Neural crest cell (in vitro differentiated cells): ENCODE data around the gene DEFB128. TPM values are rescaled to one million over a fixed set of nuclear protein-coding genes. Genes with fewer than 3 reads are reported as not detected.
A peak's percentile ranks its signal among the peaks of the same experiment; 100 is the strongest.
"Not testable (repeated sequence)": the region's sequence is repeated elsewhere in the genome, so short reads cannot be mapped to it uniquely, and the experiment has no call there.

ENCODE experiments used
- DNase-seq: peaks from one replicate; pipeline ENCODE4 v3.0.0; 2021; ENCODE audit warnings: low read depth, mixed read lengths, low spot score
- H3K27ac Mint-ChIP-seq: one replicate; pipeline ENCODE4 v1.8.0; 2021; ENCODE audit warnings: mild to moderate bottlenecking, mixed read lengths; ENCODE audit not compliant: unreplicated experiment
- H3K27me3 Mint-ChIP-seq: 2 replicates; pipeline ENCODE4 v1.8.0; 2021; ENCODE audit warnings: low read depth, mild to moderate bottlenecking, mixed read lengths
- H3K36me3 Mint-ChIP-seq: 2 replicates; pipeline ENCODE4 v1.8.0; 2021; ENCODE audit warnings: low read depth, mild to moderate bottlenecking, mixed read lengths
- H3K4me1 Mint-ChIP-seq: 2 replicates; pipeline ENCODE4 v1.8.0; 2021; ENCODE audit warnings: mixed read lengths
- H3K4me3 Mint-ChIP-seq: one replicate; pipeline ENCODE4 v1.8.0; 2021; ENCODE audit warnings: mild to moderate bottlenecking, mixed read lengths
- H3K9me3 Mint-ChIP-seq: 2 replicates; pipeline ENCODE4 v1.8.0; 2021; ENCODE audit warnings: mixed read lengths
- CTCF ChIP-seq: fragments of 200-600 bp; sonication (generic); conservative IDR thresholded peaks from 2 replicates; pipeline ENCODE4 v1.5.0; 2021; ENCODE audit warnings: antibody characterized with exemption, mild to moderate bottlenecking
- total RNA-seq: library from RNA; stranded (reverse); gene quantifications from 2 replicates; pipeline ENCODE4 v1.2.1, GENCODE V29; 2021

Gene DEFB128
- total RNA-seq, 1 donor from 2014 or later, result not detected

- H3K27me3 Mint-ChIP-seq, result peaks cover 89% of the 10 kb centered on the region
- no peak for DNase-seq
- no peak for TF ChIP-seq CTCF
- H3K27ac Mint-ChIP-seq, result no peak within 1 kb of the TSS
- H3K9me3 Mint-ChIP-seq, result peaks cover 2% of the 10 kb centered on the region
- H3K4me3 Mint-ChIP-seq, result no peak within 1 kb of the TSS
- H3K36me3 Mint-ChIP-seq, result no peaks in the 10 kb centered on the region
- H3K4me1 Mint-ChIP-seq, result no peaks in the 10 kb centered on the region
Measured at GRCh38 chr20:226958-227357, 37.4 kb upstream of the DEFB128 start, which contains the start of gene DEFB129. Gene DEFB129, plus strand, starts transcription at chr20:227258. Its CDS starts 31 bp downstream, at chr20:227289.

- not testable (repeated sequence) for H3K4me3 Mint-ChIP-seq, H3K4me1 Mint-ChIP-seq, H3K36me3 Mint-ChIP-seq, H3K27ac Mint-ChIP-seq, DNase-seq, H3K9me3 Mint-ChIP-seq
- H3K27me3 Mint-ChIP-seq, result peaks cover 93% of the 10 kb centered on the region
Measured at GRCh38 chr20:225879-226278, 36.4 kb upstream of the DEFB128 start.

- Mint-ChIP-seq H3K27me3 (peaks cover 92% of the 10 kb centered on the region), H3K9me3 (peaks cover 2% of the 10 kb centered on the region)
Measured at GRCh38 chr20:221258-221830, 31.8 kb upstream of the DEFB128 start.

GRCh38 chr20:219290-220115 is 30.0 kb upstream of the DEFB128 start:
- DNase-seq, result no peak
- Mint-ChIP-seq H3K27me3 (peaks cover 84% of the 10 kb centered on the region), H3K36me3 (no peaks in the 10 kb centered on the region), H3K4me1 (no peaks in the 10 kb centered on the region), H3K4me3 (no peak overlapping the region), H3K27ac (no peak overlapping the region), H3K9me3 (no peaks in the 10 kb centered on the region)
- TF ChIP-seq CTCF, result peak; percentile 67

More at GRCh38 chr20:221258-221830, 31.8 kb upstream of the DEFB128 start:
- H3K27ac Mint-ChIP-seq, result no peak overlapping the region
- no peaks in the 10 kb centered on the region for H3K4me1 Mint-ChIP-seq
- no peak overlapping the region for H3K4me3 Mint-ChIP-seq
- H3K36me3 Mint-ChIP-seq, result no peaks in the 10 kb centered on the region
- no peak for DNase-seq
- no peak for TF ChIP-seq CTCF

- no peaks in the 10 kb centered on the region for H3K9me3 Mint-ChIP-seq
Measured at GRCh38 chr20:217266-217665, 27.8 kb upstream of the DEFB128 start.

More at GRCh38 chr20:217266-217665, 27.8 kb upstream of the DEFB128 start:
- DNase-seq, result no peak
- Mint-ChIP-seq H3K4me3 (no peak overlapping the region), H3K27me3 (peaks cover 79% of the 10 kb centered on the region), H3K27ac (no peak overlapping the region), H3K4me1 (no peaks in the 10 kb centered on the region), H3K36me3 (no peaks in the 10 kb centered on the region)
- TF ChIP-seq CTCF, result no peak
